PC-9 (cell line): Measurements from ENCODE around the gene TRIM31.

Source experiments
- CTCF ChIP-seq: fragments of 200-600 bp; sonication (generic); conservative IDR thresholded peaks from 2 replicates; pipeline ENCODE4 v1.6.1; 2017; ENCODE audit warnings: mixed run types, antibody characterized with exemption, mild to moderate bottlenecking, moderate library complexity
- EZH2 ChIP-seq: fragments of 200-600 bp; sonication (generic); IDR thresholded peaks from 2 replicates; pipeline ENCODE4 v1.8.0; 2017; ENCODE audit warnings: antibody characterized with exemption, low read depth

DNA sequence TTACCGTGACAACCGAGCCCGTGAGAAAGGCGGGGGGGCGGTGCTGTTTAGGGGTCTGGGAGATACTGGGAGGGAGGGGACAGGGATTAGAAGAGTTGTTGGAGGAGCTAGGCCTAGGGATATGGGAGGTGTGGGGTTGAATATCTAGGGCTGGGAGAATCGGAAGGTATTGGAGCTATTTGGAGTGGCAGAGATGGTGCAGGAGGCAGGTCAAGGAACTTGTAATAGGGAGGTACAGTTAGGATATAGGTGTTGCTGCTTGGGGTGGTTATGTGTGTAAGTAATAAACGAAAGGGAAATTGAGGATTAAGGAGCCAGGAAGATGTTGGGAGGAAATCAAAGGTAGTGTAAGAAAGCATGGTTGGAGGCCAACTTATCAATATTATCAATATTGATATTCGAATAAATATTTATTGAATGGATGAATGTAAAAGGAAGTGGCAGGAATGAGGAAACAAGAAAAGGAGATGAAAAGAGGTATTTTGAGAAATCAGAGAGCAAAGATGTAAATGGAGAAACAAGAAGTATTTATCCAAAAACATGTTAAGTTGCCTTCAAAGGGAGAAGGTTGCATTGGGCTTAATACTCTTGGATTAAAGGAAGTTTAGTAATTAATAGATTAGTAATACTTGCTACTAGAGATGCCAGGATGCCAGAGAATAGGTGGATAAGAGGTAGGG, 45.3 kb downstream of the TRIM31 start:
- TF ChIP-seq EZH2 (no peak), CTCF (no peak)
